ENCODE measurements around the gene CD34. TPM values are rescaled to one million over a fixed set of nuclear protein-coding genes. Genes with fewer than 3 reads are reported as not detected.

Gene CD34
- total RNA-seq, 1 donor from 2014 or later = not detected

DNA sequence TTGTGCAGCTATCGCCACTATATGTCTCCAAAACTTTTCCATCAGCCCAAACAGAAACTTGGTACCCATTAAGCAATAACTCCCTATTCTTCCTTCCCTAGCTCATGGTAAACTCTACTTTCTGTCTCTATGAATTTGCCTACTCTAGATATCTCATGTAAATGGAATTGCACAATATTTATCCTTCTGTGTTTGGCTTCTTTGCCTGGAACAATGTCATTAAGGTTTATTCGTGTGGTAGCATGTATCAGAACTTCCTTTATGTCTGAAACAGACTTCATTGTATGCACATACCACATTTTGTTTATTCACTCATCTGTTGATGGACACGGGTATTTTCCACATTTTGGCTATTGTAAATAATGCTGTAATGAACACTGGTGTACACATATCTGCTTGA is 40.7 kb upstream of the CD34 start:
- H3K9me3 Mint-ChIP-seq (ENCODE audit: unreplicated experiment) = no peaks in the 10 kb centered on the region
- TF ChIP-seq, protein P1, sequence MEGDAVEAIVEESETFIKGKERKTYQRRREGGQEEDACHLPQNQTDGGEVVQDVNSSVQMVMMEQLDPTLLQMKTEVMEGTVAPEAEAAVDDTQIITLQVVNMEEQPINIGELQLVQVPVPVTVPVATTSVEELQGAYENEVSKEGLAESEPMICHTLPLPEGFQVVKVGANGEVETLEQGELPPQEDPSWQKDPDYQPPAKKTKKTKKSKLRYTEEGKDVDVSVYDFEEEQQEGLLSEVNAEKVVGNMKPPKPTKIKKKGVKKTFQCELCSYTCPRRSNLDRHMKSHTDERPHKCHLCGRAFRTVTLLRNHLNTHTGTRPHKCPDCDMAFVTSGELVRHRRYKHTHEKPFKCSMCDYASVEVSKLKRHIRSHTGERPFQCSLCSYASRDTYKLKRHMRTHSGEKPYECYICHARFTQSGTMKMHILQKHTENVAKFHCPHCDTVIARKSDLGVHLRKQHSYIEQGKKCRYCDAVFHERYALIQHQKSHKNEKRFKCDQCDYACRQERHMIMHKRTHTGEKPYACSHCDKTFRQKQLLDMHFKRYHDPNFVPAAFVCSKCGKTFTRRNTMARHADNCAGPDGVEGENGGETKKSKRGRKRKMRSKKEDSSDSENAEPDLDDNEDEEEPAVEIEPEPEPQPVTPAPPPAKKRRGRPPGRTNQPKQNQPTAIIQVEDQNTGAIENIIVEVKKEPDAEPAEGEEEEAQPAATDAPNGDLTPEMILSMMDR (IDR thresholded peaks at IDR 0.05) = no peak
- no peak overlapping the region for H3K27ac Mint-ChIP-seq (ENCODE audit: unreplicated experiment)
- H3K27me3 Mint-ChIP-seq (ENCODE audit: unreplicated experiment) = peaks cover 9% of the 10 kb centered on the region
- no peaks in the 10 kb centered on the region for H3K4me1 Mint-ChIP-seq (ENCODE audit: unreplicated experiment)
- H3K36me3 Mint-ChIP-seq (ENCODE audit: unreplicated experiment) = no peaks in the 10 kb centered on the region
- DNase-seq (ENCODE audit: extremely low spot score, unreplicated experiment) = no peak
- H3K4me3 Mint-ChIP-seq (ENCODE audit: unreplicated experiment) = no peak overlapping the region

DNA sequence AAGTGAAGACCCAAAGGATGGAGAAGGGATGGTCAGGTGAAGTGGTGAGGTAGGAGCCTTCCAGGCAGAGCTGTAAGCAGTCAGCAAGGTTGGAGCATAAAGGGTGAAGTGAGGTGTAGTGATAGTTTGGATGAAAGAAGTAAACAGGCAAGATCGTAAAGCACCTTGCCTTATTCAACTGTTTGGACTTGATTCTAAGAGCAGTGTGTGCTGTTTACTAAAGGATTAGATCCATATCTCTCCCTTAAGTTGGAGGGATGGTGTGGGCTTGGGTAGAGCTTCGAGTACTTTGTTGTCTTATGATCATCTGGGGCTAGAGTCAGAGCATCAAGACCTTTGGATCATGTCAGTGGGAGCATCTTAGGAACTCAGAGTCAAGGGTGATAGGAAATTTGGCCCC is 39.8 kb upstream of the CD34 start:
- TF ChIP-seq, protein P1 (IDR thresholded peaks at IDR 0.05) = no peak
- H3K4me3 Mint-ChIP-seq (ENCODE audit: unreplicated experiment) = no peak overlapping the region
- no peaks in the 10 kb centered on the region for H3K4me1 Mint-ChIP-seq (ENCODE audit: unreplicated experiment)
- no peaks in the 10 kb centered on the region for H3K9me3 Mint-ChIP-seq (ENCODE audit: unreplicated experiment)
- H3K27me3 Mint-ChIP-seq (ENCODE audit: unreplicated experiment) = peaks cover 9% of the 10 kb centered on the region
- no peak overlapping the region for H3K27ac Mint-ChIP-seq (ENCODE audit: unreplicated experiment)
- H3K36me3 Mint-ChIP-seq (ENCODE audit: unreplicated experiment) = no peaks in the 10 kb centered on the region
- no peak for DNase-seq (ENCODE audit: extremely low spot score, unreplicated experiment)

DNA sequence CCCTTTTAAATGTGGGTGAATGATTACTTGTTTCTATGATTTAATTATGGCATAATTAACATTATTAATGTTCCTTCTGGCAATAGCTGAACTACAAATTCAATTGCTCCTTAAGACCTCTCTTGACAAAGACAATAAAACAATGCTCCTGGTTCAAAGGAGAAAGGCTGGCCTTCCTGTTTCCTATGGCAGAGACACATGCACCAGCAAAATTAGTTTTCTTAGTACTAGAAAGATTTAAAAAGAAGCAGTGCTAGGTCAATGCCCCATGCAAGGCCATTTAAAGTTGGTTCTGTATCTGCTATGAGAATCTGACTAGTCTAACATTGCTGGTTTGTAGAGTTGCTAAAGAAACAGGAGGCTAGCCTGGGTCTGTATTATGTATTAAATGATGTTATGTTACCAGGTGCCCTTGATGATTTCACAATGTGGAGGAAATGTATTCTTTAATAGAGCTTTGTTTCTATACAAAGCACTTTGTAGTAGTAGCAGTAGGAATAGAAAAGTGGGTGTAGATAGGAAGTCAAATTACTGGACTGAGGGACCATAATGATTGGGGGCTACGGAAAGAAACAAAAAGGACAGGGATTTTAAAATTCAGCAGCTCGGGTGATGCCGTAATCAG is 38.8 kb upstream of the CD34 start:
- Mint-ChIP-seq H3K4me3 (ENCODE audit: unreplicated experiment) (no peak overlapping the region), H3K27ac (ENCODE audit: unreplicated experiment) (no peak overlapping the region), H3K4me1 (ENCODE audit: unreplicated experiment) (no peaks in the 10 kb centered on the region), H3K36me3 (ENCODE audit: unreplicated experiment) (no peaks in the 10 kb centered on the region), H3K27me3 (ENCODE audit: unreplicated experiment) (peaks cover 9% of the 10 kb centered on the region), H3K9me3 (ENCODE audit: unreplicated experiment) (no peaks in the 10 kb centered on the region)
- TF ChIP-seq, protein P1 (IDR thresholded peaks at IDR 0.05) = no peak
- no peak for DNase-seq (ENCODE audit: extremely low spot score, unreplicated experiment)

DNA sequence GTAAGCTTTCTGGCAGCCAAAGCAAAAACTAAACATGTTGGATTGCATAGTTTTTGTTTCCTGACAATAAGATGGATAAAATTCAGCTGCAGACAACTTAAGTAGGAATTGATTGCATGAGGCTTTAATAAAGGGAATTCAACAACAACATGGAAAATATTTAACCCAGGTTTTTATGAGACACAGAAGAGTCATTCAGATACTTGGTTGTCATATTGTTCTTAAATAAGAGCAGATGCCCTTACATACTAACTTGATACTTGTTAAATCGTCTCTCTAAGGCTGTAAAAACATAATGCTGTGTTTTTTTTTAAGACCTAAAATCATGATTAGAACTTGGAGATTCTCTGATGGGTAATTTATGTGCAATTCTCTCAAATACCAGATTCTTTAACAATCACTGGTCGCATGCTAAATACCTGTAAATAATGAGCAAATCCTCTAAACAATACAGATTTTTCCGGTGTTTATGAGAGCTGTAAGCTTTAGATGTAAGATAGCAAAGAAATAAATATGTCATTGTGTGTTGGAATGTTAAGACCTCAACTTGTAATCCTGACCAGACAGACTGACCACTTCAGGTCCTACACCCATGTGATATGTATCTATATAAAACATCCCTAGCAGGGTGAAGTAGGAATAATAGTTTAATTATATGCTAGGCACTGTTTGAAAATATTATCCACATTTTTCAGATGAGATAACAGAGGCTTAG is 37.8 kb upstream of the CD34 start:
- H3K4me1 Mint-ChIP-seq (ENCODE audit: unreplicated experiment) = no peaks in the 10 kb centered on the region
- peaks cover 9% of the 10 kb centered on the region for H3K27me3 Mint-ChIP-seq (ENCODE audit: unreplicated experiment)
- TF ChIP-seq, protein P1 (IDR thresholded peaks at IDR 0.05) = no peak
- H3K36me3 Mint-ChIP-seq (ENCODE audit: unreplicated experiment) = no peaks in the 10 kb centered on the region
- no peak overlapping the region for H3K27ac Mint-ChIP-seq (ENCODE audit: unreplicated experiment)
- DNase-seq (ENCODE audit: extremely low spot score, unreplicated experiment) = no peak
- no peaks in the 10 kb centered on the region for H3K9me3 Mint-ChIP-seq (ENCODE audit: unreplicated experiment)
- H3K4me3 Mint-ChIP-seq (ENCODE audit: unreplicated experiment) = no peak overlapping the region

DNA sequence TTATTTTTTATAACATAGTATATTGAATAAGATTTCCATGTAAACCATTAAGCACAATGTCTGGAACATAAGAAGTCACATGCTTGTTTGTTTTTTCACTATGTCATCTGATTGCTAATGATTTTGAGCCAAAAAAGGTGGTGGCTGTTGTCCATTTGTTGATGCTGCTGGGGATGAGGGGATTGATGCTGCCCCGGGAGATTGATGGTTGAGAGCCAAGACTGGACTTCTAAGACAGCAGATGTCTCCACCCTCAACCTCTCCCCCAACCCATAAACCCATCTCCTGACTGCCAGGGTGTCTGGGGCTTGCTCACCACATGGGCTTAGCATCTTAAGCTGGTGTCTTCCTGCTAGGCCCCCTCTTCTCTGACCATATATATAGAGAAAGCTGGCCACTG is 35.8 kb upstream of the CD34 start:
- H3K27me3 Mint-ChIP-seq (ENCODE audit: unreplicated experiment) = no peaks in the 10 kb centered on the region
- no peaks in the 10 kb centered on the region for H3K36me3 Mint-ChIP-seq (ENCODE audit: unreplicated experiment)
- TF ChIP-seq, protein P1 (IDR thresholded peaks at IDR 0.05) = no peak

More for the DNA sequence above, 35.8 kb upstream of the CD34 start:
- Mint-ChIP-seq H3K27ac (ENCODE audit: unreplicated experiment) (no peak overlapping the region), H3K4me1 (ENCODE audit: unreplicated experiment) (no peaks in the 10 kb centered on the region), H3K9me3 (ENCODE audit: unreplicated experiment) (no peaks in the 10 kb centered on the region), H3K4me3 (ENCODE audit: unreplicated experiment) (no peak overlapping the region)
- no peak for DNase-seq (ENCODE audit: extremely low spot score, unreplicated experiment)

All from osteocyte (in vitro differentiated cells).